GM19240 (cell line): ENCODE data around the gene ACSS2.

Experiments used
- DNase-seq: peaks from one replicate; pipeline ENCODE4 v3.0.0; 2011; ENCODE audit warnings: low spot score; ENCODE audit not compliant: insufficient read length

The ACSS2 gene

DNA sequence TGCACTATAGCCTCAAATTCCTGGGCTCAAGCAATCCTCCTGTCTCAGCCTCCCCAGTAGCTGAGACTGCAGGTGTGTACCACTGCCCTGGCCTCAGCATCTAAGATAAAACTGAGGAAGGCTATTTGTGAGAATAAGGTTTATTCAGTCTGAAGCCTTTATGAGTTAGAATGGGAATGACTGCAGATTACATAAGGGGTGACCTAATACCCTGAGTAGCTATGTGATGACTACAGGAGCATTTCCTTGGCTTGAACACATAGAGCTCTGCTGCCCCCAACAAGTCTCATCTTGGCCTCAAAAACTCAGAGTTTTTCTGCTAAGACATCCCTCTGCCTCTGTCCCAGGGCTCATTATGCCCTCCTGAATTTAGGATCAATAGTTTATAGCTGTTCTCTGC is 71.6 kb downstream of the ACSS2 start:
- no peak for DNase-seq

DNA sequence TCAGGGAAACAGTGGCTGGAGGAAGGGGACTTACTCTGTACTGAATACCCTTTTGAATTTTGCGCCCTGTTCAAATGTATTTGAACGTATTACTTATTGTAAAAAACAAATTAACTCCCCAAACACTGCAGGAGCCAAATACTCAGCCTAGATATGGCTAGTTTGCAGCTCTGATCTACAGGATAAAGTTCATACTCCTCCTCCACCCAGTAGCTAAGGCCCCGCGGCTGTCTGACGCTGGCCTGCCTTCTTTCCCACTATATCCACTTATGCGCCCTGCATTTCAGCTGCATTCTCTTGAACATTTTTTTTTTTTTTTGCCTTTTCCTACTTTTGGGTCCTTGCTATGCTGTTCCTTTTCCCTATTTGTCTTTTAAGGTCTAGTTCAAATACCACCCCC is 72.7 kb downstream of the ACSS2 start:
- DNase-seq: no peak

DNA sequence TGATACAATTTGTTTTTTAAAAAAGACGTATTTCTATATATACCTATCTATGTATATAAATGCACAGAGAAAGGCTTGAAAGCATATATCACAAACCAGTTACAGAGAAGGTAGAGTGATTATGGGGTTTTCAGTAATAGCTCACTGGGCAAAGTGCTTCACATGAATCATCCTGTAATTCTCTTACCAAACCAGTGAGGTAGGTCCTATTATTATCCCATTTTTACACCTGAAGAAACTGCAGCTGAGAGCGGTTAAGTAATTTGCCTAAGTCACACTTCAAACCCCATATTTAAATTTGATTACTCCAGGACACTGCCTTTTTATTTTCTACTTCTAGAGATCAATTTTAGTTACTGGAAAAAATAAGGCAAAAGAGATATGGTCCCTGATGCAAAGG is 74.8 kb downstream of the ACSS2 start:
- no peak for DNase-seq

DNA sequence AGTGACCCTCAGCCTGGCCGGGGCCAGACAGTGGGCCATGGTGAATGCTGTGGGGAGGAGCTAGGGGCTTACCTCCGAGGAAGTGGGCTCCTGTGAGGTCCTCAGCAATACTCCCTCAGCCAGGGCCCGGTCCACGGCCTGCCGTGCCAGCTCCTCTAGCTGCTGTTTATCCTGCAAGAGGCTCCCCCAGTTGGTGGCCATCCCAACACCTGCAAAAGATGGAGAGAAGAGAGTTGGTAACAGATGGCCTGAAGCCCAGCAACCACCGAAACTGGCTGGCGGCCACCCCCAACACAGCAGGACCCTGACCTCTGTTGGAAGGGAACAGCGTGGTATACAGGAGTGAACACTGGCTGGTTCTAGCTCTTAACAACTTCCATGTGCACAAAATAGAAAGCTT is 75.2 kb downstream of the ACSS2 start:
- DNase-seq: no peak

DNA sequence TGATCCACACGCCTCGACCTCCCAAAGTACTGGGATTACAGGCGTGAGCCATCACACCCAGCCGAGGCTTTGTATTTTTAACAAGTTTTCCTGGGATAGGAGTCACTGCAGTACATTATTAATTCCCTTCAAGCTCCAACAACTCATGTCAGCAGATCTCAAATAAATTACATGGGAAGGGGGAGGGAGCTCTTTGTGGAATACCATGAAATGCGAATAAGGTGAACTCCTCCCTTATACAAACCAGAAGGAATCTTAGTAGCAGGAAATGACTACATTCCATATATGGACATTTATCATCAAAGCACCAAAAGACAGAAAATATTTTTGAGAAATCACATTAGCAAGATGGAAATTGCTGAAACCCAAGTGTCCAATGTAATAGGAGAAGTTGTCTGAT is 76.3 kb downstream of the ACSS2 start:
- DNase-seq: no peak

DNA sequence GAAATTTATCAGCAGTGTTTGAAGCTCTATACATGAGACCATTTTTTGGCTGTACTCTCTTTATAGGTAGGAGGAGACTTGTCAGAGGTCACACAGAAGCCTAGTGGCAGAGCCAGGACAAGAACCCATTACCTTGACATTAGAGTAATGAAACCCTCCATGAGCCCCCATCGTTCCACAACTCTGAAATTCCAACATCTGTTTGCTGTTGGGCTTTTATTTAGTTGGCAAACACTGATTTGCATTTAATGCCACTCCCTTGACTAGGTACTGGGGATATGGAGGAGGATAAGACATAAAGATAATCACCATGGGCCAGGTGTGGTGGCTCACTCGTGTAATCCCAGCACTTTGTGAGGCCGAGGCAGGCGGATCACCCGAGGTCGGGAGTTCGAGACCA is 77.5 kb downstream of the ACSS2 start:
- no peak for DNase-seq

DNA sequence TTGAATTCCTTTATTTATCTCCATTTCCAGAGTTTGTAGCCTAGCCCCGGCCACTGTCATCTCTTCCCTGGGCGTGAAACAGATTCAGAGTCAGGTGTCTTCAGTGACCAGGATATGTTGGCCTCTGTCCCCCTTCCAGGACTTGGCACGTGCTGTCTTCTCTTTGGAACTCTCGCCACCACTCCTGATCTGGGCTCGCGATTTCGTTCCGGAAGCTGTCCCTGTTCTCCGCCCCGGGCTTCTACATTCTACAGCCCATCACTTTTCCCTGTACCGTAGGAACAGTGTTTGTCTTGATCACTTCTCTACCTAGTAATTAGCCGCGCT is 78.5 kb downstream of the ACSS2 start:
- no peak for DNase-seq

DNA sequence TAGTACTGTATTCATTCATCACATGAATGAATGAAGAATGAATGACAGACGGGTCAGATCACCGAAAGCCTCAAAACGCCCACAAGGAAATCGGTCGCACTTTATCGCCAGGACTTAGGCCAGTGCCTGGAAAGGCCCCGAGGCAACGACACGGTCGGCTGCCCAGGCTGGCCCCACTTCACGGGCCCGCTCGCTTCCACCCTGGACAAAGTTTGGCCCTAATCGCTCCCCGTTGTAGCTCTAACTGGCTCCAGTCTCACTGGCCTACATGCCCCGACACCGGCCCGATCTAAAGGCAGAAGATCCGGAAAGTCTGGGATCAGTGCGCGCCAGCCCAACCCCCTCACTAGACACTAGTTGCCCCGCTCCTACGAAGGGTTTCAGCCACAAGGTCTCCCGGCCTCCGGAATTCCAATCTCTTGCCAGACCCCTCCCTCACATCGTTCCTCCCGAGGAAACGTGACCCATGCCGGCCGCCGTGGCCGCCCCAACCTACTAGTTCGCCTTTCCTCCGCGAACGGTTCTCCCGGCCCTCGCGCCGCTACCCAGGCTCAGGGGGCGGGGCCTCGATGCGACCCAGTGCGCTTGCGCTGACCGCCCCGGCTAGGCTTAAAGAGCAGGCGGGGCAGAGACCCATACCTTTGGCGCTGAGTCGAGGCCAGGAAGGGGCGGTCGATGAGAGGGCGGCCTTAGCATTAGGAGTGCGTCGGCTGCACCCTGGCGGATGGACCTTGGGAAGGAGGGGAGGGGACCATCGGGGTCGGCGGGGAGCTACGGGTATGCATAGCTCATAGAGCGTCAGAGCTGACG is 79.0 kb downstream of the ACSS2 start, which contains the start of the genes GSS and MYH7B:
GSS (minus strand) TSS at position 576 of the 810 bp plus-strand sequence. CDS start 3,954 bp downstream, outside the sequence.
MYH7B (plus strand) TSS at position 638 of the 810 bp plus-strand sequence. CDS start 22,138 bp downstream, outside the sequence.
- peak; percentile 92 for DNase-seq

DNA sequence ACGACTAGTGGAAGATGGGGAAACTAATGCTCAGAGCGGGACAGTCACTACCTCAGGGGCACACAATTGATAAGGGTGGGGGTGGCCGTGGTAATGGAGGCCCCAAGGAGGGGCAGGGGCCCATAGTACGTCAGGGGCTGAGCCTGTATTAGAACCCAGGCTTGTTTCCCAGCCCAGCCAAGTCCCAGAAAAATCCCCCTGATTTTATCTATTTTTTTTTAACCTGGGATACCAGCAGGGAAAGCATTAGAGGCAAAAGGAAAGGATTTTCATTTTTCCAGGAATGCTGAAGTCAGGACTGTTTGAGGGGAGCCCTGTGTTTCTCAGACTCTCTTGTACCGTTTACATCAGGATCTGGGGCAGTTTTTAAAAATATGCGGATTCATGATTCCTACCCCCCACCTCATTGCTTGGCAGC is 79.6 kb downstream of the ACSS2 start:
- no peak for DNase-seq

DNA sequence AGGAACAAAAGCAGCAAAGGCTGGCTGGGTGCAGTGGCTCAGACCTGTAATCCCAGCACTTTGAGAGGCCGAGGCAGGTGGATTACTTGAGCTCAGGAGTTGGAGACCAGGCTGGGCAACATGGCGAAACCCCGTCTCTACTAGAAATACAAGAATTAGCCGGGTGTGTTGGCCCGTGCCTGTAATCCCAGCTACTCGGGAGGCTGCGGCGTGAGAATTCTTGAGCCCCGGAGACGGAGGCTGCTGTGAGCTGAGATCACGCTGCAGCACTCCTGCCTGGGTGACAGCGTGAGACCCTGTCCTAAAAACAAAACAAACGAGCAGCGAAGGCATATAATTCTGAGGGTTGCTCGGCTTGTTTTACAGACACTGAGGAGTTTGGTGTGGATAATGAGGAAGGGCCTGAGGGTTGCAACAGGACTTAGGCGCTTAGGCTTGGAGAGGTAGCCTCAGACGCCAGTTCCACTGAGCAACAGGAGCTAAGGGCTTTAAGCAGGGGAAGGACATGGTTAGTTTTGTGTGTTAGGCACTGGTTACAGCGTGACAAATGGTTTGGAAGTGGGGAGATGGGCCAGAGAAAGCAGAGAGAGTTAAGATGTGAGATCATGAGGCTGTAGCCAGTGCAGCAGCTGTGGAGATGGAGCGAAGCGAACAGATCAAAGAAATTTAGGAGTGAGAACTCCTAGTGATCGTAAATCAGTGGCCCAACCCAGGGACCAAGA is 80.5 kb downstream of the ACSS2 start:
- DNase-seq: no peak

DNA sequence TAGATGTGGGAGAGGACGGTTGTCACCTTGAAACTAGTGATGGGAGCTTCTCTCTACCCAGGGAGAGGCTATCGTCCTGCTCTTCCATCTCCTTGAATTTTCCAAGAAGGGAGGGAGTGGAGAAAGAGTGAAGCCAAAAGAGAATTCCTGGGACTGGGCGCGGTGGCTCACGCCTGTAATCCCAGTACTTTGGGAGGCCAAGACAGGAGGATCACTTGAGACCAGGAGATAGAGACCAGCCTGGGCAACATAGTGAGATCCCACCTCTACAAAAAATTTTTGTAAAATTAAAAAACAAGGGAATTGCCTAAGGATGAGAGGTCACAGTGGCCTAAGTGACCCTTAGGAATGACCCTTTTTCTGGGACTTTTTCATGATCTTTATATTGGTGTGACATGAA is 88.1 kb downstream of the ACSS2 start:
- DNase-seq: no peak

DNA sequence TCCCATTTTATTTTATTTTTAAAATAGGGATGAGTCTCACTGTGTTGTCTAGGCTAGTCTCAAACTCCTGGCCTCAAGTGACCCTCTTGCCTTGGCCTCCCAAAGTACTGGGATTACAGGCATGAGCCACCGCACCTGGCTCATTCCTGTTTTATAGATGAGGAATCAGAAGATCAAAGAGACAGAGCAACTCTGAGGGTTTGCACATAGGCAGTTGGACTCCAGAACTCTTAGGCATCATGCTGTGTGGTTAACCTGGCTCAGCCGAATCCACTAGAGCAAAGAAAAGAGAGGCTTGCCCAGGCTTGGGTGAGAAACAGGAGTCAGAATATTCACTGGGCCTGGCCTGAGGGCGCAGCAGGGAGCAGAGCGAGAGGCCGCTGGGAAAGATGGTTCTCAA is 88.6 kb downstream of the ACSS2 start:
- no peak for DNase-seq

DNA sequence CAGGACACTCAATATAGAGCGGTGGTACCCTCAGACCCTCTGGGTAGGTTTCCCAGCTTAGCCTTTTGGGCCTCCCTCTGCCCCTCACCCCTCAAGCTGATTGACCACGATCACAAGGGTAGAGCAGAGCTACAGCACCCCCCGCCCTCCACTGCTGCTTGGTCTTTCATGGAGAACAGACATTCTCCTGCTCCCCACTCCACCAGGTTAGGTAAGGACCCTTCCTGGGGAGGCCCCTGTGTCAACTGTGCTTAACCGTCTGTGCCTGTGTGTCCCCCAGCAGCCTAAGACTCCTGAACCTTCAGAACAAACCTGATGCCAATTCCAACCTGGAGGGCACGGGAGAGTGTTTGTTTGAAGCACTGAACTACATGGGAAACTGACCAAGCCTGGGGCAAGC is 91.0 kb downstream of the ACSS2 start:
- DNase-seq: no peak

DNA sequence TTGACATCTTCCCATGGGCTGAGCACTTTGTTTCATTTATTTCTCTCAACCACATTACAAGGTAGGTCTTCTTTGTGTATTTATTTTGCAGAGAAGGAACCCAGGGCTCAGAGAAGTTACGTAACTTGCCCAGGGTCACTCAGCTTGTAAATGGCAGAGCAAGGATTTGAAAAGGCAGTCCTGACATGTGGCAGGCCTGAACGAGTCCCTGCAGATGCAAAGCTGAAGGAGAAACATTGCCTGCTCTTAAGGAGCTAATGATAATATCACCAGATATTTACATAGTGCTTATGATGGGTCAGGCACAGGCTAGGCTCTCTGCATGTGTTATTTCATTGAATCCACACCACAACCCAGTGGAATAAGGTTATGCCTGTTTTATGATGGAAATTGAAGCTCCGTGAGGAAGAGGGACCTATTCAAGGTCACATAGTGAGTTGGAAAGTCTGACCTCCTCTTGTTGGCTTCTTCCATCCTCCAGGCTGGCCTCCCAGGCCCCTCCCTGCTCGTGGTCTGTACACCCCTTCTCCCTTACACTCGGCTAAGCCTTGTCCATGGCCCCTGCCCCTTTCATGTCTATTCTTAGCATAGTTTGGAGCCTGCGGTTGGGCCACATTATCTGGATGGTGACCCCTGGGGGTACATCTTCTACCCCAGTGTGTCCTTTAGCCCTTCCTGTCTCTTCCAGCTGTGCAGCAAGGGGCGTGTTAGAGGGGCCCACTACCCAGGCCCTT is 91.8 kb downstream of the ACSS2 start:
- DNase-seq: no peak

DNA sequence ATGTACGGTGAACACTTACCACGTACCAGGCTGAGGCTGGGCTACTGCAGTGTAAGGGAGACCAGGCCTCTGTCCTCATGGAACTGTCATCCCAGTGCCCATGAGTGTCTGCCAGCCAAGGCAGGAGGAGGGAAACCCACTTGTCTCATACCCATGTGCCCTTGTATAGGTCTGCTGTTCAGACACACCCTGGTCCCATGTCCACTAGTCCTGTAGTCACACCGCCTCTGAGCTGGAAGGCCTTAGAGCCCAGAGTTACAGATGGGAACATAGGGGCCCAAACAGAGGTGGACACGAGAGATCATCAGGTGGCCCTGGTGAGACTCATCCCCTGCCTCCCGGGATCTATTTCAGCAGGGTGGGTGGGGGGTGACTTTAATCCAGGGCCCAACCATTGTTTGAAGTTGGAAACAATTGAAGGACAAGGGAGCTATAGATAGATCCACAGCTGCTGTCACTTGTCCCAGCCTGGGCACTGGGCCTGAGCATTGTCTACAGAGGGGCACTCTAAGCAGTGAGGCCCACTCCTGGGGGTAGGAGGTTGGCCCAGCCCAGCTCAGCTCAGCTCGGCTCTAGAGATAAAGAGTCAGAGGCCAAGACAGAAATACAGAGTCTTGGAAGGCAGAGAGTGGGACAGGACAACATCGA is 93.9 kb downstream of the ACSS2 start:
- DNase-seq: no peak

DNA sequence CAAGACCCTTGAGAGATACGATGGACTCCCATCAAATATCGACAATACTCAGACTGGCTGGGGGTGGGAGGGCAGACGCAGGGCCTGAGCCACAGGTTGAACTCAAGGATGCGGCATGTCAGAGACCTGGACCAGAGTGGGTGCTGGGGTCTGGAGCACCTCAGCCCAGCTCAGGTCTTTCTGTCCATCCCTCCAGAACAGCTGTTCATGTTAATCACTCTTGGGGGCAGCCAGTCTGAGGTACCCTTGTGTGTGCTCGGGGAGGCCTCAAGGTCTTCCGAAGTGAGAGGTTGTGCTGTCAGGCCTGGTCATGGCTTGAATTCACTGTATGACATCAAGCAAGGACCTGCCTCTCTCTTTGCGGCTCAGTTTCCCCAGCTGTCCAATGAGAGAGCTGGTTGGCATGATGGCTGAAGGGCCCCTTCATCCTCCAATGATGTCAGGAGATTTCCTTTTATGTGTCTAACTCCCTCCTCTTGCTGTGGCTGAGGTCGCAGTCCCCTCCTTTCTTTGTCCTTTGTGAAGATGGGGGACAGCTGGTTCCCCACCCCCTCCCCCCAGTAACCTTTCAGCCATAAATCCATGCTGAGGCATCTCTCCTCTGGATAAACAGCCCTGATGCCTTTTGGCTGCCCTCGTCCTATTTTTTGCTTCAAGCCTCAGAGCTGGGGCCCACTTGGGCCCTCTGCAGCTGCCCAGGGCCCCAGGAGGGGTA is 94.6 kb downstream of the ACSS2 start:
- no peak for DNase-seq

DNA sequence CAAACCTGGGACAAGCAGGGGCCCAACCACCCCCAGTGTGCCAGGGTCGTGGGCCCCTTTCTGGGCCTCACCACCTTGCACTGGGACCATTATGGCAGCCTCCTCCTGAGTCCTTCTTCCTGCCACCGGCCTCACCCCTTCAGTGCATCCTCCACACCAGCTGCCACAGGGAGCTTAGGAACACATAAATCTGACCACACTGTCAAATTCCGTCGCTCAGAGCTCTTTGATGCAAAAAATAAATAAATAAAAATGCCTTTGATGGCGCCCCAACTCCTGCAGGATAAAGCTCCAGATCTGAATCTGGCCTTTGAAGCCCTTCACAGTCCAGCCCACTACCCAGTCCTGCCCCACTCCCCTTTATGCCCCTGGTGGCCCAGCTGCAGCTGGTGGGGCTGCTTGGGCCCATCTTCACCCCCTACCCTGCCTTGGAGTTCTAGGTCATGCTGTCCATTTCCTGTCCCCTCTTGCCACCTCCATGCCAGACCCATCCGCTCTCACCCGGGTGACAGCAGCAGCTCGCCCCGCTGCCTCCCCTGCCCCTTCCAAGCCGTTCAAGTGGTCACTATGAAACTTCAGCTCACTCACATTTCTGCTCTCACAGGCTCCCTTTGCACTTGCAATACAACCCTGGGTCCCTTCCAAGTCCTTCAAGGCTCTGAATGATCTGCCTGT is 95.3 kb downstream of the ACSS2 start:
- DNase-seq: no peak

DNA sequence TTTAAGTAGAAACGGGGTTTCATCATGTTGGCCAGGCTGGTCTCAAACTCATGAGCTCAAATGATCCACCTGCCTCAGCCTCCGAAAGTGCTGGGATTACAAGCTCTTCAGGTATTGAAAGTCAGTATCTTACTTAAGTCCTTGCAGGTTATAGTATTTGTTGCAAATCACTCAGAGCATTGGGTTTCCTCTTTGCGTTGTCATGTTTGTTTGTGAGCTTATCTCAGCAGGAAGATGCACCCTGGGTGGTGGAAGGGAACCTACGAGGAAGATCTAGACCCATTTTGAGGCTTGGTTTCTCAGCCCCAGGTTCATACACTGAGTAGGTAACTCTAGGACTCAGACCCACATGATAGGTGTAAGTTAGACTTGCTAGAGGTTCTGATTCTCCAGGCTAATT is 97.8 kb downstream of the ACSS2 start:
- DNase-seq: no peak

DNA sequence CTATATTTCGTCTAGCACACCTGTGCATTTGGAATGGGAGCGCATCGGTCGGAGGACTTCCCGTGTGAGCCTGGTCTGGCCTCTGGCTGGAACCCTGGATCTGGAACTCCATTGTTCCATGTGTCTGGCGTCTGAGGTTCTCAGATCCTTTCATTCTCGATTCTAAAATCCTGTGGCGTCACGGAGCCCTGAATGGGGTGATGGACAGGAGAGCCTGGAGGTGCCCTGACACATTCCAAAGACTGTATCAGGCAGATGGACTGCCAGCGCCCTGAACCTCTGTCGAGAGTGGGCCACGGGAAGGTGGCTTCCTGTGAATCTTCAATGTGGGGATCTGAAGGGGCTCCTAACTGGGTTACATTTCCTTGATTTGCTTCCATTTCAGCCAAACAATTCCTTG is 99.9 kb downstream of the ACSS2 start:
- no peak for DNase-seq
